ENCODE data around the gene ATP5F1B.

The ATP5F1B gene

GRCh38 chr12:56591126-56591525 lies 54.7 kb downstream of the ATP5F1B start:
- no peaks in the 10 kb centered on the region for H3K27me3 ChIP-seq (ENCODE audit: control insufficient read depth, insufficient read depth, low read length)
- H3K9me3 ChIP-seq (ENCODE audit: control insufficient read depth, insufficient read depth, low read length): no peaks in the 10 kb centered on the region
- no CpG with 5 or more reads among the region's 5 CpGs for WGBS (ENCODE audit: insufficient coverage, insufficient read length)
- H3K4me3 ChIP-seq (ENCODE audit: low read length): no peak overlapping the region
- H3K36me3 ChIP-seq (ENCODE audit: control insufficient read depth, insufficient read depth, low read length): peaks cover 4% of the 10 kb centered on the region; the same call in 1 of the 2 replicates
- H3K4me1 ChIP-seq (ENCODE audit: control insufficient read depth, insufficient read depth, low read length): peaks cover 3% of the 10 kb centered on the region; the same call in 1 of the 2 replicates
- DNase-seq (ENCODE audit: low read depth, low spot score): no peak
- no peak overlapping the region for H3K27ac ChIP-seq (ENCODE audit: low read length)

- Histone ChIP-seq H3K4me1 (ENCODE audit: control insufficient read depth, insufficient read depth, low read length) (peaks cover 3% of the 10 kb centered on the region; the same call in 1 of the 2 replicates), H3K27me3 (ENCODE audit: control insufficient read depth, insufficient read depth, low read length) (no peaks in the 10 kb centered on the region), H3K27ac (ENCODE audit: low read length) (no peak overlapping the region), H3K4me3 (ENCODE audit: low read length) (no peak overlapping the region), H3K9me3 (ENCODE audit: control insufficient read depth, insufficient read depth, low read length) (no peaks in the 10 kb centered on the region), H3K36me3 (ENCODE audit: control insufficient read depth, insufficient read depth, low read length) (0 out of 2 replicates have a peak, but pooled peaks cover 2% of the 10 kb centered on the region)
- DNase-seq (ENCODE audit: low read depth, low spot score): no peak
- no CpG with 5 or more reads among the region's 3 CpGs for WGBS (ENCODE audit: insufficient coverage, insufficient read length)
Observed at GRCh38 chr12:56590237-56590830, 55.5 kb downstream of the ATP5F1B start.

GRCh38 chr12:56589783-56590182 lies 56.0 kb downstream of the ATP5F1B start:
- peaks cover 3% of the 10 kb centered on the region; the same call in 1 of the 2 replicates for H3K4me1 ChIP-seq (ENCODE audit: control insufficient read depth, insufficient read depth, low read length)
- H3K4me3 ChIP-seq (ENCODE audit: low read length): no peak overlapping the region
- WGBS (ENCODE audit: insufficient coverage, insufficient read length): no CpG with 5 or more reads among the region's 1 CpG
- H3K27me3 ChIP-seq (ENCODE audit: control insufficient read depth, insufficient read depth, low read length): no peaks in the 10 kb centered on the region
- H3K36me3 ChIP-seq (ENCODE audit: control insufficient read depth, insufficient read depth, low read length): 0 out of 2 replicates have a peak, but pooled peaks cover 2% of the 10 kb centered on the region
- H3K27ac ChIP-seq (ENCODE audit: low read length): no peak overlapping the region
- no peaks in the 10 kb centered on the region for H3K9me3 ChIP-seq (ENCODE audit: control insufficient read depth, insufficient read depth, low read length)
- DNase-seq (ENCODE audit: low read depth, low spot score): no peak
